GM12891 (cell line): ENCODE results near the gene ACER2.

Experiments used
- DNase-seq: peaks from one replicate; pipeline ENCODE4 v3.0.0; 2011; ENCODE audit warnings: low spot score; ENCODE audit not compliant: insufficient read length
- FAIRE-seq: peaks from 2 replicates; lab custom pipeline; 2011; peaks lifted over from hg19 to GRCh38; lab: Jason Lieb, UNC
- PAX5 ChIP-seq: IDR thresholded peaks from 2 replicates; pipeline ENCODE4 v1.6.1; 2011; ENCODE audit warnings: low read length, moderate library complexity, mild to moderate bottlenecking; ENCODE audit not compliant: insufficient read depth, severe bottlenecking
- POLR2A ChIP-seq: IDR thresholded peaks from 2 replicates; pipeline ENCODE4 v1.6.1; 2011; ENCODE audit warnings: low read depth, low read length, control low read depth
- POLR2AphosphoS5 ChIP-seq: IDR thresholded peaks from 2 replicates; pipeline ENCODE4 v1.6.1; 2011; ENCODE audit warnings: low read depth, low read length, control low read depth
- POU2F2 ChIP-seq: IDR thresholded peaks from 2 replicates; pipeline ENCODE4 v1.6.1; 2011; ENCODE audit warnings: low read depth, mild to moderate bottlenecking, control low read depth, low read length, moderate library complexity
- SPI1 ChIP-seq: IDR thresholded peaks from 2 replicates; pipeline ENCODE4 v1.6.1; 2011; ENCODE audit warnings: low read depth, low read length, control low read depth
- TAF1 ChIP-seq: IDR thresholded peaks from 2 replicates; pipeline ENCODE4 v1.6.1; 2011; ENCODE audit warnings: low read depth, low read length, control low read depth

The ACER2 gene

DNA sequence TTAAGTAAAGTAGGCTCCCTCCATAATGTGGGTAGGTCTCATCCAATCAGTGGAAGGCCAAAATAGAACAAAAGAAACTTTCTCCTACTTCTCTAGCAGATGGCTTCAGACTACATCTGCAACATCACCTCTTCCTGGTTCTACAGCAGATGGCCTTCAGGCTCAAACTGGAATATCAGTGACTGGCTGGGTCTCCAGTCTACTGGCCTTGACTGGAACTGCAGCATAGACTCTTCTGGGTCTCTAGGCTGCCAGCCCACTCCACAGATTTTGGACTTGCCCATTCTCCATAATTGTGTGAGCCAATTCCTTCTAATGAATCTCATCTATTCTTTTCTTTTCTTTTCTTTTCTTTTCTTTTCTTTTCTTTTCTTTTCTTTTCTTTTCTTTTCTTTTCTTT is 64.8 kb downstream of the ACER2 start:
- TF ChIP-seq TAF1 = no peak
- TF ChIP-seq POLR2A = no peak
- no peak for TF ChIP-seq SPI1
- TF ChIP-seq POU2F2 = no peak
- TF ChIP-seq PAX5 = no peak
- TF ChIP-seq POLR2AphosphoS5 = no peak
- DNase-seq = no peak
- no peak for FAIRE-seq

DNA sequence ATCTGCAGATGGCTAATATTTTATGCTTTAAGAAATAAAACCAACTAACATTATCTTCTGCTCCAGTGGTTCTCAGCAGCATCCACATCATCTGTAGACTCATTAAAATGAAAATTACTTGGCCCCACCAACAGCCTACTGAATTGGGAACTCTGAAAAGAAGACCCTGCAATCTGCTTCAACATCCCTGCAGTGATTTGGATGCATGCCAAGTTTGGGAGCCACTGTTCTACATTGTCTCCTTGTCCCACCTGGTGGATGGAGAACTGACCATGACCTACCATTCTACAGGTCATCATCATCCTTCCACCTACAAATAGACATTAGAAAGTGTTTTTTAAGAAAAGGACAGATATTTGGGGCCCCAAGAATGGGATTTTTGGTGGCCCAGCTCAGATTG is 71.1 kb downstream of the ACER2 start:
- no peak for DNase-seq
- TF ChIP-seq TAF1 = no peak
- no peak for TF ChIP-seq PAX5
- no peak for TF ChIP-seq POU2F2
- no peak for TF ChIP-seq POLR2AphosphoS5
- TF ChIP-seq POLR2A = no peak
- no peak for TF ChIP-seq SPI1
- FAIRE-seq = no peak

DNA sequence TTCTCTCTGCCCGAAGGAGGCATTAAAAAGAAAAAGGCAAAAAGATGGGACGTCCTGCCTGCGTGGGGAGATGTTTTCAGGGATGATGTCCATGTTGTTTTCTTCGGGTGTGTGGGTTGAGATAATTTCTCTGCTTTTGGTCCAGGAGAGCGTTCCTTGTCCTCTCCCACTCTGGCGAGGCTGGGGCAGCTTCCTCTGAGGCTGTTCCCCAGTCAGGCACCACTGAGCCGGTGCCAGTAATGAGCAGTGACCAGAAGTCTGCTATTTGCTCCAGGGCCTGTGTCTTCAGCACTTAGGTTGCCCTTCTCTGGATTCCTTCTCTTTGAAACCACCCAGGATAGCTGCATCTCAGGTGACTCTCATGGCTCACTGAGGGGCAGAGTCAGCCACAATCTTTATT is 71.5 kb downstream of the ACER2 start:
- no peak for FAIRE-seq
- DNase-seq = no peak
- TF ChIP-seq POLR2A (no peak), PAX5 (no peak), SPI1 (no peak), POU2F2 (no peak), TAF1 (no peak), POLR2AphosphoS5 (no peak)

DNA sequence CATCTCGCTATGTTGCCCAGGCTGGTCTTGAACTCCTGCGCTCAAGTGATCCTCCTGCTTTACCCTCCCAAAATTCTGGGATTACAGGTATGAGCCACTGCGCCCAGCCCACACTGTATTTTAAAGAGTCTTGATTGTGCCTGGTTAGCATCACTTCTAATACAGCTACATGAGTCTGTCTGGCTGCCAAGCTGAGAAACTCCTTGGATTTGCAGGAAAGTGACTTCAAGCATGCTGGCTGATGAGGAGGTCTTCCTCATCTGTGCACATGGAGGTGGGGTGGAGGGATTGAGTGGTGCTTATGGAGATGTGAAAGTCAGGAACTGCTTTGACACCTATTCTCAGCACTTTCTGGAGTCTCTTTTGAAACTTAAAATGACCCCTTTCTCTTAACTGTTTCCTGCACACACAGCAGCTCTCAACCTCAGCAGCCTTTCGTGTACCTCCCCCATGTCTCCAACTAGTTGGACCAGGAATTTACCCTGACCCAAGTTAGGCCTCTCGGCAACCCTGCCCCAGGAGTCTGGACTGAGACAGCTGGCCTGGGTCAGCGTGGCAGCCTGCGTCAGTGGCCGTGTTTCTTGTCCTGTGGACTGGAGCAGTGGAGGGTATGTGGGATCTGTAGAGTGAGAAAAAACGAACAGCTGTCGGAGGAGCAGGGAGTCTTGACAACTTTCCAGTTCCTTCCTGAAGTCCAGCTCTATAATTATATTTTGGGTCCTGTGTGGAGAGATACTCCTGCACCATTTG is 72.5 kb downstream of the ACER2 start:
- no peak for FAIRE-seq
- no peak for DNase-seq
- no peak for TF ChIP-seq POLR2A
- TF ChIP-seq POLR2AphosphoS5 = no peak
- TF ChIP-seq TAF1 = no peak

DNA sequence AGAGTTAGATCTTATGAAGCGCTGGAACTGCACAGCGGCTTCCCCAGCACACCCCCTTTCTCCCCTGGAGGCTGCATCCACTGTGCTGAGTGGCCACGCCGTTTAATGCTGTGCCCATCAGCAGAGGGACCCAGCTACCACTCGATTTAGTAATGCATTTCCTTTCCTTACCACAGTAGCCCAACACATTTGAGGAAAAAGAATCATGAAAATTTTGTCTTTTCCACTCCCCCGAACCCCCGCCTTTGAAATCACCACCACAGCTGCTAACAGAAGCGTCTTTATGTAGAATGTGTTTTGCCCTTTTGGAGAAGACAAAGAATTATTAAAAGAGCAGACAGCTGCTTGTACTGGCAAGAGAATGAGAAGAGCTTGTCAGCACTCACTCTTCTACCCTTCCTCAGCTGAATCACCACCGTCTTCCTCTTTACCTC is 73.2 kb downstream of the ACER2 start:
- TF ChIP-seq POLR2A = no peak
- TF ChIP-seq SPI1 = no peak
- no peak for TF ChIP-seq TAF1
- TF ChIP-seq PAX5 = no peak
- no peak for TF ChIP-seq POU2F2
- TF ChIP-seq POLR2AphosphoS5 = no peak
- FAIRE-seq (no peak), DNase-seq (no peak)

DNA sequence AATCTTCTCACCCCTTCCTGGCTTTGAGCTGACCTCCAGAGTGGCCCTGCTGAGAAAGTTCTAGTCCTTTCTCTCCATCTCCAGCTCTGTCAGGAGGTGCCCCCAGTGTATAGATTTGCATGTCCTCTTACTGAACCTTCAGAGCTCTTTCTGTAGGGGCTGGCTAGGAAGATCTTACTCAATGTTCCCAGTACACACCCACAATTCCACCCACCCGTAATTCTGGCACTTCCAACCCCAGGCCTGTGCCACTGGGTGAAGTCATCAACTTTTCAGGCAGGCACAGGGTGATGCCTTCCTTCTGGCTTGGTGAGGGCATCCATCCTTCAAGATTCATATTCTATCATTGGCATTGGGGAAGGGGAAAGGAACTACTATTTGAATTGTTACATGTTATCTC is 75.9 kb downstream of the ACER2 start:
- DNase-seq (no peak), FAIRE-seq (no peak)
- TF ChIP-seq SPI1 = no peak
- TF ChIP-seq TAF1 = no peak
- no peak for TF ChIP-seq POU2F2
- no peak for TF ChIP-seq POLR2AphosphoS5
- no peak for TF ChIP-seq POLR2A
- no peak for TF ChIP-seq PAX5

DNA sequence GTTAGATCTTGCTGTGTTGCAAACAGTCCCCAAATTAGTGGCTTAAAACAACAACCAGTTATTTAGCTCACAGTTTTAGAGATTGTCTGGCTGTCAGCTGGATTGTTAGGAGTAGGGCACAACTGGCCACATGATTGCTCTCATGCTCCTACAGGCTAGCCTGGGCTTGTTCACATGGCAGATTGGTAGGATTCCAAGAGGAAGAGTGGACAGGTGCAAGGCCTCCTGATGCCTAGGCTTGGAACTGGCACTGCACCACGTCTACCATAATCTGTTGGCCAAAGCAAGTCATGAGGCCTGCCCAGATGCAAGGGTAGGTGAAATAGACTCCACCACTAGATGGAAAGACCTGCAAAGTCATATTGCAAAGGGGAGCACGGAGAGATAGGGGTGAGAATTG is 76.4 kb downstream of the ACER2 start:
- FAIRE-seq (no peak), DNase-seq (no peak)
- TF ChIP-seq POLR2AphosphoS5 (no peak), POU2F2 (no peak), TAF1 (no peak), POLR2A (no peak), SPI1 (no peak), PAX5 (no peak)

DNA sequence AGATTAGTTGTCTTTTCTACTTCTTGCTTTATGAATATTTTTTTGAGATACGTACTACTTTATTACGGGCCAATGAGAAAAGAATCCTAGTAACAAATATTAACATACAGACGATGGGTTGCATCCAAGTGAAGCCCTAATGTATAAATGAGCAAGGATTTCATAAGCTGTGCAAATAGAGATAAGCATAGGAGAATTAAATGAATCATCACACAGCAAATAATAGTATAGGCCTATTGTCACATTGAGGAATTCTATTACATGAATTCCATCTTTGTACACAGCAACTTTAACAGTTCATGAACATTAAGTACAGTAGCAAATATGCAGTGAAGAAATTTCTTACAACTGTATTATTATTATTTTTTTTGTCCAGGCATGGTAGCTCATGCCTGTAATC is 78.0 kb downstream of the ACER2 start:
- FAIRE-seq = no peak
- no peak for TF ChIP-seq POU2F2
- TF ChIP-seq TAF1 = no peak
- no peak for TF ChIP-seq POLR2AphosphoS5
- TF ChIP-seq POLR2A = no peak
- TF ChIP-seq PAX5 = no peak
- TF ChIP-seq SPI1 = no peak
- DNase-seq = no peak

DNA sequence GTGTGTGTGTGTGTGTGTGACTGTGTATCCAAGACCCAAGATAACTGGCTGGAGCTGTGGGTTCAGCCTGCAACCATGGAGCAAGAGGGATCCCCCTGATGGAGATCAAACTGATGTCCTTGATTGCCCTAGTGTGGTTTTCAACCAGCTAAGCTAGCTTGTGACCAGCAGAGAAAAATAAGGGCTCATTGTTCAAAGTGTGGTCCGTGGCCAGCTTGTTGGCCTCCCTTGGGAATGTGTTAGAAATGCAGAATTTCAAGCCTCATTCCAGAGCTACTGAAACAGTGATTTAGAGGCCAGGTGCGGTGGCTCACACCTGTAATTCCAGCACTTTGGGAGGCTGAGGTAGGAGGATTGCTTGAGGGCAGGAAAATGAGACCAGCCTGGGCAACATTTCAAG is 79.9 kb downstream of the ACER2 start:
- DNase-seq = no peak
- TF ChIP-seq POLR2A (no peak), POU2F2 (no peak), TAF1 (no peak), SPI1 (no peak), POLR2AphosphoS5 (no peak), PAX5 (no peak)
- FAIRE-seq = no peak

DNA sequence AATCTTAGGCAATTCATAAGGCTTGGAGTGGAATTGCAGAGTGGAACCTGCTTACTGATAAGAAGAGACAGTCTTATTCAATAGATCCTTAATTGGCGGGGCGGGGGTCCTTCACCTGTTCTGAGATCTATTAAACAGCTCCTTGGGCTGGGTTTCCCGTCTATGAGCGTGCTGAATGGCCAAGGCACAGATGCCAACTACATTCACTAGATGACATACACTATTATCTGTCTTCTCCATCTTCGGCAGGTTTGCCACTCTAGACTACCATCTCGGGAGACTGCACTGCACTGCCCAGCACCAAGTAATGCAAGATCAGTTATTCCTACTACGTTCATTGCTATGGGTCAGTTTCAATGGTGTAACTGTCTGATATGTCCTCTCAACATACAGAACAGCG is 81.5 kb downstream of the ACER2 start:
- TF ChIP-seq POLR2AphosphoS5 (no peak), TAF1 (no peak), POLR2A (no peak), POU2F2 (no peak), SPI1 (no peak), PAX5 (no peak)
- DNase-seq = no peak
- no peak for FAIRE-seq

DNA sequence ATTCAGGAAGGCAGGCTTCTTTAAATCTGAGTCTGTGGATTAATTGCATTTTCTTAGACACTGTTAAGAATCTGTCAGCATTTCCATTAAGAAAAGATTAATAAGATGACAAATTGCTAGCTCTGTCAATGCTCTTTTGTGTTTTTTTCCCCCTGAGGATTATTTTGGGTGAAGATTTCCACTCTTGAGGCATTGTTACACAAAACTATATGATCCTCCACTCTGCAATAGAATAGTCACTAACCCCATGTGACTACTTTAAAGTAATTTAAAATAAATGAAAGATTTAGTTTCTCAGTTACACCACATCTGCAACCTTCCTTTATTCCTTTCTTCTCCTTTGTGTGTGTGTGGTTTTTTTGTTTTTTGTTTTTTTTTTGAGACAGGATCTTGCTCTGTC is 82.0 kb downstream of the ACER2 start:
- no peak for FAIRE-seq

More for the DNA sequence above, 82.0 kb downstream of the ACER2 start:
- TF ChIP-seq POU2F2 (no peak), POLR2A (no peak), PAX5 (no peak), POLR2AphosphoS5 (no peak), SPI1 (no peak), TAF1 (no peak)
- no peak for DNase-seq
